GM12878 (cell line): ENCODE results near the gene OSGEPL1. TPM values are rescaled to one million over a fixed set of nuclear protein-coding genes. Genes with fewer than 3 reads are reported as not detected.

Experiments used
- ATAC-seq: fragments of 200-7000 bp; cut with Tn5 transposase; 3 replicates; pipeline ENCODE4 v1.9.1; 2020; ENCODE audit warnings: mild to moderate bottlenecking, moderate library complexity
- BruUV-seq: library from RNA; stranded (reverse); fragments of 400-500 nt; replicated peaks from 2 replicates; lab custom pipeline; 2021; lab: Mats Ljungman, UMichigan
- CTCF ChIA-PET: fragments of 300-600 bp; sonication (Branson Sonifier 250); formaldehyde crosslinking; extraction: SDS; loops from one replicate; lab custom pipeline; 2021; ENCODE audit warnings: inconsistent platforms; lab: Yijun Ruan, JAX
- POLR2A ChIA-PET: fragments of 350-600 bp; formaldehyde crosslinking; extraction: SDS; loops from one replicate; lab custom pipeline; 2021; ENCODE audit warnings: inconsistent platforms; lab: Charles Lee
- RAD21 ChIA-PET: fragments of 300-600 bp; sonication (Branson Sonifier 250); formaldehyde crosslinking; loops from one replicate; lab custom pipeline; 2023; ENCODE audit warnings: antibody characterized with exemption; ENCODE audit not compliant: unreplicated experiment; lab: Charles Lee
- SMC1A ChIA-PET: fragments of 300-600 bp; sonication (Branson Sonifier 250); formaldehyde crosslinking; loops from one replicate; lab custom pipeline; 2023; ENCODE audit not compliant: unreplicated experiment, uncharacterized antibody; lab: Charles Lee
- DNase-seq: peaks from one replicate; pipeline ENCODE4 v3.0.0-alpha.2; 2011; ENCODE audit warnings: low read depth, low spot score
- FAIRE-seq: peaks from 3 replicates; lab custom pipeline; 2011; peaks lifted over from hg19 to GRCh38; lab: Jason Lieb, UNC
- H2AFZ ChIP-seq: 2 replicates; pipeline ENCODE4 v1.6.0; 2011; ENCODE audit warnings: low read depth, low read length, control low read depth; ENCODE audit not compliant: control insufficient read depth
- H3K27ac ChIP-seq: 2 replicates; pipeline ENCODE4 v1.5.1; 2011; ENCODE audit warnings: control low read depth; ENCODE audit not compliant: control insufficient read depth, insufficient read depth
- H3K27me3 ChIP-seq, 2 experiments: replicated peaks in 1 of 2; 2 replicates each; pipeline versions ENCODE4 v1.6.0 to v1.6.1; 2011; ENCODE audit warnings: low read length in 1 of 2; ENCODE audit not compliant: control insufficient read depth in 2 of 2, insufficient read depth in 2 of 2
- H3K36me3 ChIP-seq, 2 experiments: 2 replicates each; pipeline ENCODE4 v1.5.1; 2011; ENCODE audit warnings: low read length in 1 of 2; ENCODE audit not compliant: control insufficient read depth in 2 of 2, insufficient read depth in 2 of 2
- H3K4me1 ChIP-seq: 2 replicates; pipeline ENCODE4 v1.6.1; 2011; ENCODE audit warnings: mild to moderate bottlenecking, low read length, moderate library complexity, mixed read lengths; ENCODE audit not compliant: control insufficient read depth, insufficient read depth
- H3K4me2 ChIP-seq: 2 replicates; pipeline ENCODE4 v1.6.0; 2011; ENCODE audit warnings: control low read depth; ENCODE audit not compliant: control insufficient read depth, insufficient read depth
- H3K4me3 ChIP-seq: fragments of 200-600 bp; sonication (generic); 2 replicates; pipeline ENCODE4 v1.5.1; 2016
- H3K79me2 ChIP-seq: 2 replicates; pipeline ENCODE4 v1.6.0; 2011; ENCODE audit warnings: low read length; ENCODE audit not compliant: control insufficient read depth, insufficient read depth
- H3K9ac ChIP-seq: 2 replicates; pipeline ENCODE4 v1.8.0; 2011; ENCODE audit warnings: low read length, control low read depth, mixed read lengths; ENCODE audit not compliant: control insufficient read depth, insufficient read depth
- H3K9me3 ChIP-seq: replicated peaks from 3 replicates; pipeline ENCODE4 v1.5.1; 2011; ENCODE audit warnings: mild to moderate bottlenecking, low read length; ENCODE audit not compliant: control insufficient read depth, insufficient read depth
- H4K20me1 ChIP-seq: 2 replicates; pipeline ENCODE4 v1.6.0; 2011; ENCODE audit not compliant: control insufficient read depth, insufficient read depth
- ASH2L ChIP-seq: fragments of 300-600, 200-600 bp; sonication (generic); IDR thresholded peaks from 2 replicates; pipeline ENCODE4 v1.6.1; 2017; ENCODE audit warnings: low read depth, mild to moderate bottlenecking, borderline replicate concordance
- BRCA1 ChIP-seq: IDR thresholded peaks from 2 replicates; pipeline ENCODE4 v1.6.1; 2011; ENCODE audit warnings: low read depth, low read length, improper control_type of control experiment
- CTCF ChIP-seq, 3 experiments: IDR thresholded peaks in 2 of 3; conservative IDR thresholded peaks in 1 of 3; 2 replicates each; pipeline ENCODE4 v1.5.1; 2011; ENCODE audit warnings: low read depth in 3 of 3, low read length in 3 of 3, mild to moderate bottlenecking in 3 of 3, control low read depth in 2 of 3, moderate library complexity in 2 of 3, inconsistent platforms in 1 of 3, mixed read lengths in 1 of 3; ENCODE audit not compliant: control insufficient read depth in 2 of 3, insufficient read depth in 1 of 3; ENCODE audit errors: extremely low read depth in 1 of 3
- FOXK2 ChIP-seq: fragments of 450-650 bp; IDR thresholded peaks from 2 replicates; pipeline ENCODE4 v1.6.1; 2017; ENCODE audit warnings: mild to moderate bottlenecking, moderate library complexity
- HDGF ChIP-seq: fragments of 450-650 bp; IDR thresholded peaks from 2 replicates; pipeline ENCODE4 v1.6.1; 2016; ENCODE audit warnings: antibody characterized with exemption
- NKRF ChIP-seq: fragments of 450-650 bp; conservative IDR thresholded peaks from 2 replicates; pipeline ENCODE4 v1.6.1; 2017; ENCODE audit warnings: mild to moderate bottlenecking, moderate library complexity
- NR2C1 ChIP-seq: fragments of 450-650 bp; IDR thresholded peaks from 2 replicates; pipeline ENCODE4 v1.6.1; 2017; ENCODE audit warnings: antibody characterized with exemption, mild to moderate bottlenecking, moderate library complexity
- STAT1 ChIP-seq: fragments of 450-650 bp; conservative IDR thresholded peaks from 2 replicates; pipeline ENCODE4 v1.6.1; 2014; ENCODE audit warnings: antibody characterized with exemption, mild to moderate bottlenecking
- WGBS: methylation state at CpG from one replicate; pipeline ENCODE4 v1.1.6; 2016; ENCODE audit warnings: low lambda C conversion rate; ENCODE audit not compliant: insufficient replicate concordance, insufficient coverage; ENCODE audit errors: missing lambda C conversion rate; 5-methylcytosine and 5-hydroxymethylcytosine counted together
- in situ Hi-C: fragments of 300-500 bp; cut with MboI; formaldehyde crosslinking; loops from 9 replicates; pipeline ENCODE4 v1.14.3; 2018; ENCODE audit warnings: mixed read lengths
- intact Hi-C: fragments of 100-400 bp; cut with micrococcal nuclease; formaldehyde crosslinking; loops from one replicate; pipeline ENCODE4 v1.14.2; 2022; ENCODE audit not compliant: unreplicated experiment
- polyA plus RNA-seq, 11 experiments: library from polyadenylated mRNA; depleted of rRNA in 4 of 11; unstranded in 6 of 11; stranded (reverse) in 5 of 11; fragments of >200 nt; fragmentation: Nextera tagmentation in 4 of 11; fragmentation: Illumina TruSeq in 1 of 11; extraction: Ambion mirVana in 4 of 11; extraction: Trizol in 1 of 11; gene quantifications; 1 replicate in 1 of 11; 2 replicates in 10 of 11; pipeline versions ENCODE4 v1.2.1 to v1.2.3, GENCODE V29; 2011 to 2016; ENCODE audit warnings: inconsistent platforms in 2 of 11, missing spikeins in 2 of 11, low read depth in 1 of 11
- total RNA-seq, 4 experiments: library from RNA; depleted of rRNA in 3 of 4; stranded (reverse); fragments of >200 nt in 3 of 4; fragmentation: Illumina TruSeq in 1 of 4; extraction: Trizol in 1 of 4; gene quantifications; 2 replicates each; pipeline versions ENCODE4 v1.2.1 to v1.2.3, GENCODE V29; 2013 to 2021
- TF ChIP-seq, protein P1 (sequence below): fragments of 450-650 bp; IDR thresholded peaks from 2 replicates; pipeline ENCODE4 v1.6.1; 2016; ENCODE audit warnings: mild to moderate bottlenecking

Gene OSGEPL1
- total and polyA plus RNA-seq, 10 of the 15 experiments (the other 5 are each of a cell fraction or from before 2014, with no cell fraction given) = 6.7 to 18.0 (median 9.4) TPM

GRCh38 chr2:189709501-189710221 lies 52.9 kb downstream of the OSGEPL1 start:
- SMC1A ChIA-PET = interaction anchor here (1.7 kb wide), 1 partner anchor 49 kb away, joined by 3 read pairs; no protein-coding TSS in a partner anchor
- RAD21 ChIA-PET = no interaction called here
- TF ChIP-seq STAT1 (no peak), NKRF (no peak), HDGF (no peak), CTCF (IDR thresholded peaks at IDR 0.05 in 2 of 3, conservative IDR thresholded peaks at IDR 0.05 in 1 of 3; ENCODE audit: control insufficient read depth in 2 of 3, extremely low read depth in 1 of 3, insufficient read depth in 1 of 3, low read depth in 3 of 3, low read length in 3 of 3) (no peak), BRCA1 (no peak), NR2C1 (no peak), FOXK2 (no peak), ASH2L (no peak)
- TF ChIP-seq, protein P1, sequence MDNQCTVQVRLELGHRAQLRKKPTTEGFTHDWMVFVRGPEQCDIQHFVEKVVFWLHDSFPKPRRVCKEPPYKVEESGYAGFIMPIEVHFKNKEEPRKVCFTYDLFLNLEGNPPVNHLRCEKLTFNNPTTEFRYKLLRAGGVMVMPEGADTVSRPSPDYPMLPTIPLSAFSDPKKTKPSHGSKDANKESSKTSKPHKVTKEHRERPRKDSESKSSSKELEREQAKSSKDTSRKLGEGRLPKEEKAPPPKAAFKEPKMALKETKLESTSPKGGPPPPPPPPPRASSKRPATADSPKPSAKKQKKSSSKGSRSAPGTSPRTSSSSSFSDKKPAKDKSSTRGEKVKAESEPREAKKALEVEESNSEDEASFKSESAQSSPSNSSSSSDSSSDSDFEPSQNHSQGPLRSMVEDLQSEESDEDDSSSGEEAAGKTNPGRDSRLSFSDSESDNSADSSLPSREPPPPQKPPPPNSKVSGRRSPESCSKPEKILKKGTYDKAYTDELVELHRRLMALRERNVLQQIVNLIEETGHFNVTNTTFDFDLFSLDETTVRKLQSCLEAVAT = no peak
- Histone ChIP-seq H2AFZ (no peak overlapping the region), H3K27me3 (no peaks in the 10 kb centered on the region), H3K4me1 (no peaks in the 10 kb centered on the region), H3K27ac (no peak overlapping the region), H3K79me2 (no peaks in the 10 kb centered on the region), H3K36me3 (no peaks in the 10 kb centered on the region), H3K9me3 (no peaks in the 10 kb centered on the region), H3K4me3 (no peak overlapping the region), H3K9ac (no peak overlapping the region), H4K20me1 (no peaks in the 10 kb centered on the region), H3K4me2 (no peak overlapping the region)
- intact Hi-C loops (no loop called here), in situ Hi-C loops (no loop called here)
- no peak for FAIRE-seq
- no peak for ATAC-seq
- CTCF ChIA-PET = interaction anchor here (1.2 to 1.9 kb wide), 2 partner anchors 13 to 15 kb away, joined by 3 to 7 read pairs; no protein-coding TSS in a partner anchor
- BruUV-seq = no TSS peak
- DNase-seq = no peak
- 78% methylated on average over 5 of the region's 5 CpGs for WGBS
- POLR2A ChIA-PET = no interaction called here
